MM.1S (cell line): ENCODE results near the gene CADM2.

ENCODE experiments used
- EZH2 ChIP-seq: fragments of 300-600 bp; sonication (generic); optimal IDR thresholded peaks from 2 replicates; pipeline ENCODE3; 2017; ENCODE audit warnings: low read depth, mild to moderate bottlenecking, antibody characterized with exemption, low read length, mixed read lengths
- TF ChIP-seq, protein P1 (sequence below): fragments of 300-600 bp; sonication (generic); IDR thresholded peaks from 2 replicates; pipeline ENCODE4 v1.5.1; 2016; ENCODE audit warnings: antibody characterized with exemption, low read length, mixed read lengths

DNA sequence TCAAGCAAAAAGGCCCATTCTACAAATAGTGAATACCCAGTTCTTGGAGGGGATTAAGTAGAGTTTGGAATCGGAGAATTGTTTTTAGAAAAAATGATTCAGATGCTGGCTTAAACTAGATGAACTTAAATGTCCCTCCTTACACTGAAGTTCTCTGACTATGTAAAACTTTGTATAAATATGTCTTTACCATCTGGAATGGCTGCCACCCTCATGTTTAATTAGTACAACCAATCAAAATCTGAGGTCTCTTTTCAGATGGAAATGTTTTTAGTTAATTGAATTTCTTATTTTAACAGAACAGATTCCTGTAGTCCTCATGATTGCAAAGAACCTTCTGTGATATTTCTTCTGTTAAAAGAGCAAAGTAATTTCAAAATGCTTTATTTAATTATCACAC lies 94.8 kb downstream of the CADM2 start:
- no peak for TF ChIP-seq EZH2
- TF ChIP-seq, protein P1, sequence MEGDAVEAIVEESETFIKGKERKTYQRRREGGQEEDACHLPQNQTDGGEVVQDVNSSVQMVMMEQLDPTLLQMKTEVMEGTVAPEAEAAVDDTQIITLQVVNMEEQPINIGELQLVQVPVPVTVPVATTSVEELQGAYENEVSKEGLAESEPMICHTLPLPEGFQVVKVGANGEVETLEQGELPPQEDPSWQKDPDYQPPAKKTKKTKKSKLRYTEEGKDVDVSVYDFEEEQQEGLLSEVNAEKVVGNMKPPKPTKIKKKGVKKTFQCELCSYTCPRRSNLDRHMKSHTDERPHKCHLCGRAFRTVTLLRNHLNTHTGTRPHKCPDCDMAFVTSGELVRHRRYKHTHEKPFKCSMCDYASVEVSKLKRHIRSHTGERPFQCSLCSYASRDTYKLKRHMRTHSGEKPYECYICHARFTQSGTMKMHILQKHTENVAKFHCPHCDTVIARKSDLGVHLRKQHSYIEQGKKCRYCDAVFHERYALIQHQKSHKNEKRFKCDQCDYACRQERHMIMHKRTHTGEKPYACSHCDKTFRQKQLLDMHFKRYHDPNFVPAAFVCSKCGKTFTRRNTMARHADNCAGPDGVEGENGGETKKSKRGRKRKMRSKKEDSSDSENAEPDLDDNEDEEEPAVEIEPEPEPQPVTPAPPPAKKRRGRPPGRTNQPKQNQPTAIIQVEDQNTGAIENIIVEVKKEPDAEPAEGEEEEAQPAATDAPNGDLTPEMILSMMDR: no peak
